CD4-positive, alpha-beta T cell treated with Interferon gamma for 1 hour (primary cell): ENCODE results near the gene STX16.
"Not testable (repeated sequence)": the region's sequence is repeated elsewhere in the genome, so short reads cannot be mapped to it uniquely, and the experiment has no call there.

Source experiments
- DNase-seq: peaks from one replicate; pipeline ENCODE4 v3.0.0-alpha.2; 2020

Gene STX16

GRCh38 chr20:58713801-58714339, 62.8 kb downstream of the STX16 start:
- DNase-seq, result no peak

DNA sequence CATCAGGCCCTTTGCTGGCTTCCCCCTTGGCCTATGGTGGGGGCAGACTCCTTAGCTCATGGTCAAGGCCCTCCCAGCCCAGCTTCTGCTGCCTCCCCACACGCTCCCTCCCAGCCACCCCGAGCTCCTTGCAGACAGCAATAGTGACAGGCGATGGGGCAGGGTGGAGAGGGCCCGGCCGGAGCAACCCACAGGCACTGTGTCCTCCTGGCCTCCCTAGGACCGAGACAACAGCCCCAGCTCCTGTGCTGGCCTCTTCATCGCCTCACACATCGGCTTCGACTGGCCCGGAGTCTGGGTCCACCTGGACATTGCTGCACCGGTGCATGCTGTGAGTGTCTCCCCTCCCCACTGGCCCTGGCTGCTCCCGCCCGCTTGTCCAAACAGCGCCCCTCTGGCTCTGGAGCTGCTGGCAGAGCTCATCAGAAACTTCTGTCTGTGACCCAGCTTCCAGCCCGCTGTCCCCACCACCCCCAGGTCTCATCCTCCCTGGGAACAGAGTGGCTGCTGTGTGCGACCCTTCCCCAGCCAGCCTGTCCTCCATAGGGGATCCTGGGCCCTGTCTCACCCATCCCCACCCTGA, 63.3 kb downstream of the STX16 start:
- DNase-seq, result no peak

- DNase-seq, result no peak
Measured at GRCh38 chr20:58714923-58715351, 63.9 kb downstream of the STX16 start.

DNA sequence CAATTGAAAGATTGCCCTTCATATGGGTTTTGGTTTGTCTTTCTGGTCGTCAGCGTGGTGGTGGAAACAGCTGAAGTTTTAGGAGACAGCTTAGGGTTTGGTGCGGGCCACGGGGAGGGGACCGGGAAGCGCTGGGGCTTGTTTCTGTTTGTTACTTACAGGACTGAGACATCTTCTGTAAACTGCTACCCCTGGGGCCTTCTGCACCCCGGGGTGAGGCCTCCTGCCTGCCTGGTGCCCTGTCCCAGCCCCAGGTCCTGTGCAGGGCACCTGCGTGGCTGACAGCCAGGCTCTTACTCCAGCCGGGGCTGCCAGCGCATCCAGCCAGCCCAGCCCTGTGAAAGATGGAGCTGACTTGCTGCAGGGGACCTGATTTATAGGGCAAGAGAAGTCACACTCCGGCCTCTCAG, 64.3 kb downstream of the STX16 start:
- DNase-seq, result no peak

DNA sequence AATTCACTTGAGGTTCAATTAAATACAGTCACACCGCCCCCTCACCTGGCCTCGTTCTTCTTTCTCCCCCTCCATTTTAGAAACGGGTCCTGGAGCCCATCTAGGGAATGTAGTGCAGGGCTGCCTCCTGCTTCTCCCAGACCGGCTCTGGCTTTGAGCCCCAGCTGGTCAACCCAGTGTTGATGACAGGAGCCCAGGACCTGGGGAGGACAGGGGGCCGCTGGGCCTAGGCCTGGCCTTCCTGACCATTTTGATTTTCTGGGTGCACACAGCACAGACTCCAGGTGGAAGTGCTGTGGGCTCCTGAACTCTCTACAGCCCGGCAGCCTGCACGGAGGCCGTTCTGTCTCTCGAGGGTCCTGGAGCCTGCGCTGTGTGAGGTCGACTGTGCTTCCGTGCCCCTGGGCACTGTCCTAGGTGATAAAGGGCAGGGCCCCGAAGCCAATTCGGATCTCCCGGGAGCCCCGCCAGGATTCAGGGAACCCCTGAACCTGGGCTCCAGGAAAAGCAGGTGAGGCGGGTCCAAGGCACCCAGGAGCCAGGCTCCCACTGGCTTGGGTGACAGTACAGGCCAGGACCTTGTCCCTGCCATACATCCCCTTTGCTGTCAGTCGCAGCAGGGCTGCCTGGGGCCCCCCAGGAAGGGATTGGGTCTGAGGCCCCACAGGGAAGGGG, 64.9 kb downstream of the STX16 start:
- no peak for DNase-seq

- no peak for DNase-seq
Measured at GRCh38 chr20:58716476-58717277, 65.6 kb downstream of the STX16 start.

DNA sequence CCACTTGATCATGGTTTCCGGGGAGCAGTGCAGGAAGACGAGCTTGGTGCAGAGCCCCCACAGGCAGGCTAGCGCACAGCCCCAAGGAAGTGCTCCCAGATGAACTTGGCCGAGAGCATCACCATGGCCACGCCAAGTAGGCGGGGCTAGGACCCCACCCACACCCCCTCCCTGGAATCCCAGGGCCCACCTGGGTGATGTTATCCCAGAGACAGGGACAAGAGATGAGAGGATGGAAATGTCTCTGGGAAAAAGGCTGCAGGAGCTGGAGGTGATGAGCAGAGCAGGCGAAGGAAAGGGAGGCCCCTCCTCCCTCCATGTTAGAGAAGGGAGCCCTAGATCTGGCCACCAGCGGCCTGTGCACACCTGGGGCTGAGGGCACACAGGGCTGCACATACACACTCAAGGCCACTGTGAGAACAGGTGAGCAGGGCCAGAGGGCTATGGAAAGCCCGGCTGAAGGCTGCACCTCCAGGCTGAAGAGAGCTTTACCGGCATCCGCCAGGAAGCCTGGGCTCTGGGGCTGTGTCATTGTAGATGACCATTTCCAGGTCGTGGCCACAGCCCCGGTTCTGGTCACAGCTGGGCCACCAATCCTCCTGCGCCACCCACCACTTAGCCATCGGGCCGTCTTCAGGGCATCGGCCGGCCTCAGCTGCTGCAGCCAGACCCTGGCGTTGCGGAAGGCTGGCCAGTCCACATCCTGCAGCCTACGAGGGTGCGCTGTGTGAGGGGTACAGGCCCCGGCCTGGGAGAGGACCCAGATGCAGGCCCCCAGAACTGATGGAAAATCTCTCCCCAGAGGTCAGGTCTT, 66.4 kb downstream of the STX16 start:
- DNase-seq, result no peak

- no peak for DNase-seq
Measured at GRCh38 chr20:58718121-58718563, 67.1 kb downstream of the STX16 start.

- no peak for DNase-seq
Measured at GRCh38 chr20:58718729-58719128, 67.6 kb downstream of the STX16 start.

- DNase-seq, result no peak
Measured at GRCh38 chr20:58719258-58719657, 68.2 kb downstream of the STX16 start.

DNA sequence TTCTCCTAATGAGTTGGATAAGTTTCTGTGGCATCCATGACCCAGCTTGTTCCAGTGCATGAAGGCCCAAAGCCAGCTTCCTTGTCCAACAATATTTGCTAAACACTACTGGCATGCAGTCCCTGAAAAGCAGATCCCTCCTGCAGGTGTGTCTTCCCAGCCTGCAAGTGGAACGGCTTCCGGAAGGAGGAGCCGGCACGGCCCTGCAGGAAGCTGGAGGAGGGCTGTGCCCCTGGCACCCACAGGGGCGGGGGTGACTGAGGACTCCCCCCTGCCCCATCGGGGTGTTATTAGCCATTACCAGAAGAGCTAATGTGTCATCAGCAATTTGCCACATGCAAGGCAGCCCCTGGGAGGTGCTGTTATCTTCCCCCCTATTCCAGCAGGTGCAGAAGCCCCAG, 68.9 kb downstream of the STX16 start:
- no peak for DNase-seq

- no peak for DNase-seq
Measured at GRCh38 chr20:58720890-58721289, 69.8 kb downstream of the STX16 start.

DNA sequence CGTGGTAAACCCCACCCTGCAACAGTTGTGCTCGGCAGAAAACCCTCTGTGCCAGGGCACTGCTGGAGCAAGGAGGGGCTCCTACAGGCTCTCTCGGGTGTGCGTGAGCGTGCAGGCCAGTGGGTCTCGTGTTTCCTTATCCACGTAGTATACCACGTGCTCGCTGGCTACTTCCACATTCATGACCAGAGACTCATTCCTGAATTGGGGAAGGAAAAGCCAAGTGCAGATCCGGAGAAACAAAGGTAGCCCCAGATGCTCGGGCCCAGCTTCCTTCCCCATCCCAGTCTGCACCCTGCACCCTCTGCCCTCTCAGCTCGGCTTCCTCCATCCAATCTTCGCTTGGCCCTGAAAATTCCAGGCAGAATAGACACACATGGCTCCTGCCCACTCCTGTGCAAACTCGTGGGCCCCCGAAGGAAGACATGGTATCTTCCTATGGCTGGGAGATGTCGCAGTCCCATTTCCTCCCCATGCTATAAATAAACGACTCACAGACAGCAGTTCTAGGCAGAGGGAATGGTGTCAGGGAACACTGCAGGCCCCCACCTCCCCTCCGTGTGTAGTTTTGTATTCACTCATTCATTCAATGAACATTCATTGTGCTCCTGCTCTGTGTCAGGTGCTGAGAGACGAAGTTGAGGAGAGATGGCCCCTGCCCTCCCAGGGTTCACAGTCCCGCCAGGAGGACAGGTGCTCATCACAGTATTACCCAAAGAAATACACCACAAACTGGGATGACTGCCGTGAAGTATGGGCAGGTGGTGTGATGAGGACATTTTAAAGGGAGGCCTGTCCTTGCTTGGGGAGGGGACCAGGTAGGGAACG, 71.1 kb downstream of the STX16 start:
- no peak for DNase-seq

DNA sequence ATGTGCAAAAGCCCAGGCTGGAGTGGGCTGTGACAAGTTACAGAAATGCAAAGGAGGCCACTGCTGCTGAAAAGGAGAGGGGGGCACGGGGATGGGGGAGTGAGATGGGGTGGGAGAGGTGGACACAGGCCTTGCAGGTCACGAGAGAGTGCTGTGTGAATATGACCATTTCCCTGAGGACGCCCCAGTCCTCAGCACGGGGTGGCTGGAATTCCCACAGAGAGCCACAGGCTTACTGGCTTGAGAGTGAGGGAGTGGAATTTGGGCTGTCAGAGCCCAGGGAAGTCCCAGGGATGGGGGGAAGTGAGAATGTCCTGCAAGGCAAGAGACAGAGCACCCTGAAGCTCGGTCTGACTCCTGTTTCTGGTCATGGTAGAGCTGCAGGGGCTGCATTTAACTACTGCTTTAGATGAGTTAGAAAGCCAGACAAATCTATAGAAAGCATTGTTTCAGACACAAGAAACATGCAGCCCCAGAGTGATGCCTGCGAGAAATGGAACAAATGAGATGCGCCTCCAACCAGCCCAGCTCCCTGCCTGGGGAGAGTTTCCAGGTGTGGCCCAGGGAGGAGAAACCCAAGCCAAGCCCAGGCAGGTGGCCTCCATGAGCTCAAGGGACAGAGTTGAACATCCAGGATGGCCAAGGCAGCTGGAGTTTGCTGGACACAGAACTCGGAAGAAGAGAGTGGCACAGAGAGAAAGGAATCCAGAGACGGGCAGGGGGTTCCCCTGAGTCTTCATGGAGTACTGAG, 72.0 kb downstream of the STX16 start:
- DNase-seq, result no peak

DNA sequence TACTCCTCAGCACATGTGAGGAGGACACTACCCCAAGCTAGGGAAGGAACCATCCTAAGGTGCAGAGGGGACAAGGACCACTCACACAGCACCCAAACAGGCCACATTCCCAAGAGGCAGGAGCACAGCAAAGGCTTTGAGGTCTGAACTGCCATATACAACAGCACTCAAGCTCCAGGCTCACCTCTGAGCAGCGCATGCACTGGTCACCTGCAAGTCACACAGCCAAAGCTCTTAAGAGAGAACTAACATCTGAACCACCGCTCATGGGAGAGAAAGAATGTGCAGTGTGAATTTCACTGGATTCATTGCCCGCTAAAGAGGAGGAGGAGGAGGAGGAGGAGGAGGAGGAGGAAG, 72.5 kb downstream of the STX16 start:
- no peak for DNase-seq

DNA sequence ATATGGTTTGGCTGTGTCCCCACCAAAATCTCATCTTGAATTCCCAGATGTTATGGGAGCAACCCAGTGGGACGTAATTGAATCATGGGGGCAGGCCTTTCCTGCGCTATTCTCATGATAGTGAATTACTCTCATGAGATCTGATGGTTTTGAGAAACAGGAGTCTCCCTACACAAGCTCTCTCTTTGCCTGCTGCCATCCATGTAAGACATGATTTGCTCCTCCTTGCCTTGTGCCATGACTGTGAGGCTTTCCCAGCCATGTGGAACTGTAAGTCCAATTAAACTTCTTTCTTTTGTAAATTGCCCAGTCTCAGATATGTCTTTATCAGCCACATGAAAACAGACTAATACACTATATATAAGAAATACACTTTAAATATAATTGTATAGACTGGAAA, 75.1 kb downstream of the STX16 start:
- not testable (repeated sequence) for DNase-seq
